HepG2 (cell line): ENCODE data around the gene TTC9. TPM values are rescaled to one million over a fixed set of nuclear protein-coding genes. Genes with fewer than 3 reads are reported as not detected.

ENCODE experiments used
- ATAC-seq: fragments of 200-7000 bp; cut with Tn5 transposase; 3 replicates; pipeline ENCODE4 v1.9.1; 2020; ENCODE audit warnings: mild to moderate bottlenecking, moderate library complexity
- BruUV-seq: library from RNA; stranded (reverse); fragments of 400-500 nt; replicated peaks from 2 replicates; lab custom pipeline; 2021; lab: Mats Ljungman, UMichigan
- CTCF ChIA-PET: fragments of 300-600 bp; formaldehyde crosslinking; extraction: SDS; loops from one replicate; lab custom pipeline; 2021; ENCODE audit warnings: low total read pairs, inconsistent platforms, low intra/inter-chr PET ratio; lab: Yijun Ruan, JAX
- POLR2A ChIA-PET: fragments of 350-600 bp; sonication (Branson Sonifier 250); formaldehyde crosslinking; loops from one replicate; lab custom pipeline; 2020; ENCODE audit warnings: antibody characterized with exemption, inconsistent platforms; lab: Yijun Ruan, JAX
- DNase-seq: peaks from one replicate; pipeline ENCODE4 v3.0.0-alpha.2; 2015; ENCODE audit warnings: low spot score
- FAIRE-seq: peaks from 3 replicates; lab custom pipeline; 2011; peaks lifted over from hg19 to GRCh38; lab: Jason Lieb, UNC
- H2AFZ ChIP-seq: one replicate; pipeline ENCODE4 v1.6.1; 2011; ENCODE audit warnings: low read length, inconsistent platforms
- H3K27ac ChIP-seq: fragments of 300-600 bp; 3 replicates; pipeline ENCODE4 v1.8.0; 2011; ENCODE audit warnings: mixed run types, mild to moderate bottlenecking, mixed read lengths, low read length, inconsistent platforms; ENCODE audit not compliant: insufficient read depth; ENCODE audit errors: extremely low read length
- H3K27me3 ChIP-seq, 2 experiments: fragments of 200-600 bp in 1 of 2; 2 replicates in 1 of 2; 3 replicates in 1 of 2; pipeline versions ENCODE4 v1.6.0 to v1.8.0; 2011; ENCODE audit warnings: low read length in 2 of 2, mild to moderate bottlenecking in 2 of 2, moderate library complexity in 2 of 2, inconsistent platforms in 1 of 2; ENCODE audit not compliant: insufficient read depth in 2 of 2, control insufficient read depth in 1 of 2
- H3K36me3 ChIP-seq, 2 experiments: fragments of 200-600 bp in 1 of 2; replicated peaks in 1 of 2; 2 replicates in 1 of 2; 3 replicates in 1 of 2; pipeline versions ENCODE4 v1.5.1 to v1.8.0; 2011; ENCODE audit warnings: low read length in 2 of 2, inconsistent platforms in 1 of 2; ENCODE audit not compliant: insufficient read depth in 2 of 2, control insufficient read depth in 1 of 2
- H3K4me1 ChIP-seq: 2 replicates; pipeline ENCODE4 v1.5.1; 2012; ENCODE audit warnings: low read length, inconsistent platforms; ENCODE audit not compliant: insufficient read depth
- H3K4me2 ChIP-seq: 2 replicates; pipeline ENCODE4 v1.6.0; 2011; ENCODE audit warnings: low read depth, low read length, inconsistent platforms
- H3K4me3 ChIP-seq, 3 experiments: fragments of 200-600 bp in 1 of 3; sonication (generic), shearing (Covaris generic) in 1 of 3; replicated peaks in 1 of 3; 2 replicates each; pipeline ENCODE4 v1.5.1; 2011 to 2016; ENCODE audit warnings: low read length in 3 of 3, inconsistent platforms in 2 of 3, low read depth in 2 of 3, mild to moderate bottlenecking in 2 of 3, control low read depth in 1 of 3, mixed read lengths in 1 of 3; ENCODE audit not compliant: insufficient read depth in 1 of 3
- H3K79me2 ChIP-seq: one replicate; pipeline ENCODE4 v1.6.1; 2011; ENCODE audit warnings: low read length, inconsistent platforms; ENCODE audit not compliant: insufficient read depth
- H3K9ac ChIP-seq: 2 replicates; pipeline ENCODE4 v1.6.0; 2011; ENCODE audit warnings: mild to moderate bottlenecking, low read depth, low read length, inconsistent platforms; ENCODE audit not compliant: insufficient read depth
- H3K9me3 ChIP-seq: 2 replicates; pipeline ENCODE4 v1.5.1; 2012; ENCODE audit warnings: mild to moderate bottlenecking, low read length
- H4K20me1 ChIP-seq: 2 replicates; pipeline ENCODE4 v1.6.0; 2011; ENCODE audit warnings: inconsistent platforms, mild to moderate bottlenecking, low read length, moderate library complexity; ENCODE audit not compliant: insufficient read depth
- CBX1 ChIP-seq: IDR thresholded peaks from one replicate; pipeline ENCODE4 v1.6.1; 2016; ENCODE audit warnings: antibody characterized with exemption, low read depth
- KDM4B ChIP-seq: sonication (generic); formaldehyde crosslinking; IDR thresholded peaks from 2 replicates; pipeline ENCODE4 v1.4.0; 2020; ENCODE audit warnings: missing genetic modification reagents
- LBX2 ChIP-seq: sonication (generic); formaldehyde crosslinking; IDR thresholded peaks from 2 replicates; pipeline ENCODE4 v1.5.0; 2020; ENCODE audit warnings: missing genetic modification reagents, mild to moderate bottlenecking, borderline replicate concordance
- MATR3 ChIP-seq: sonication (generic); formaldehyde crosslinking; IDR thresholded peaks from 2 replicates; pipeline ENCODE4 v1.4.0; 2020; ENCODE audit warnings: missing genetic modification reagents
- MED13 ChIP-seq: sonication (generic); formaldehyde crosslinking; IDR thresholded peaks from 2 replicates; pipeline ENCODE4 v1.5.0; 2020; ENCODE audit warnings: missing genetic modification reagents
- SIX4 ChIP-seq: sonication (generic); formaldehyde crosslinking; IDR thresholded peaks from 2 replicates; pipeline ENCODE4 v1.4.0; 2020; ENCODE audit warnings: missing genetic modification reagents
- TARDBP ChIP-seq: sonication (generic); formaldehyde crosslinking; IDR thresholded peaks from 2 replicates; pipeline ENCODE4 v1.8.0; 2022; ENCODE audit warnings: mild to moderate bottlenecking, missing genetic modification reagents
- UBTF ChIP-seq: sonication (generic); formaldehyde crosslinking; IDR thresholded peaks from 2 replicates; pipeline ENCODE4 v1.4.0; 2020; ENCODE audit warnings: mild to moderate bottlenecking, missing genetic modification reagents
- ZBTB26 ChIP-seq: IDR thresholded peaks from 2 replicates; pipeline ENCODE4 v1.6.1; 2016; ENCODE audit warnings: missing compliant biosample characterization, missing genetic modification reagents, borderline replicate concordance
- ZNF318 ChIP-seq: sonication (generic); formaldehyde crosslinking; IDR thresholded peaks from 2 replicates; pipeline ENCODE4 v1.4.0; 2020; ENCODE audit warnings: mild to moderate bottlenecking, missing genetic modification reagents
- ZNF547 ChIP-seq: sonication (generic); formaldehyde crosslinking; IDR thresholded peaks from 2 replicates; pipeline ENCODE4 v1.5.1; 2020; ENCODE audit warnings: mild to moderate bottlenecking, missing genetic modification reagents
- ZNF558 ChIP-seq: sonication (generic); formaldehyde crosslinking; IDR thresholded peaks from 2 replicates; pipeline ENCODE4 v1.9.0; 2022; ENCODE audit warnings: mild to moderate bottlenecking, missing genetic modification reagents, borderline replicate concordance
- WGBS: methylation state at CpG from one replicate; pipeline ENCODE4 v1.1.6; 2017; ENCODE audit warnings: low lambda C conversion rate; 5-methylcytosine and 5-hydroxymethylcytosine counted together
- in situ Hi-C: cut with HindIII; loops from 2 replicates; pipeline ENCODE4 v1.10.0; 2017; ENCODE audit warnings: low pct_unique_long_range_greater_than_20kb; ENCODE audit not compliant: extremely low pct_ligation_motif_present
- intact Hi-C: fragments of 100-400 bp; cut with micrococcal nuclease; formaldehyde crosslinking; loops from one replicate; pipeline ENCODE4 v1.10.0; 2022; ENCODE audit not compliant: unreplicated experiment
- polyA plus RNA-seq, 8 experiments: library from polyadenylated mRNA; depleted of rRNA in 3 of 8; stranded (reverse) in 7 of 8; unstranded in 1 of 8; fragments of >200 nt; fragmentation: Illumina TruSeq in 4 of 8; extraction: Trizol in 4 of 8; gene quantifications; 2 replicates each; pipeline versions ENCODE4 v1.2.1 to v1.2.3, GENCODE V29; 2011 to 2016; ENCODE audit warnings: low read depth in 4 of 8, missing spikeins in 1 of 8, mixed read lengths in 1 of 8; ENCODE audit not compliant: insufficient read depth in 1 of 8
- total RNA-seq, 5 experiments: library from RNA; depleted of rRNA; stranded (reverse); fragments of >200 nt; fragmentation: Illumina TruSeq; extraction: Trizol; gene quantifications; 2 replicates each; pipeline ENCODE4 v1.2.3, GENCODE V29; 2016; ENCODE audit warnings: low read depth in 1 of 5

The TTC9 gene
- total and polyA plus RNA-seq, 2 of the 13 experiments (the other 11 are each of a cell fraction or from before 2014, with no cell fraction given) = 0.13 to 0.30 TPM

DNA sequence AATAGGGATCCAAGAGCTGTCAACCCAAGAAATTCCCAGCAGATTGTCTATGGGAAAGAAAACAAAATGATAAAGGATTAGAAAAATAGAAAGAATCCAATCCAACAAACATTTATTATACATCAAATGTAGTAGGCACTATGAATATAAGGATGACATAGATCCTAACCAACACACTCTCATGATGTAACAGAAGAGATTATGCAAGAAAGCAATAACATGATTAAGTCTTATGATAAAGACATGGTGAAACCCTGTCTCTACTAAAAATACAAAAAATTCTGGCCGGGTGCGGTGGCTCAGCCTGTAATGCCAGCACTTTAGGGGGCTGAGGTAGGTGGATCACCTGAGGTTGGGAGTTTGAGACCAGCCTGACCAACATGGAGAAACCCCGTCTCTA, 44.0 kb upstream of the TTC9 start:
- ATAC-seq (no peak), DNase-seq (no peak), FAIRE-seq (no peak)
- CTCF ChIA-PET = no interaction called here
- Histone ChIP-seq H3K36me3 (peaks cover 15 to 38% of the 10 kb centered on the region in 2 experiments), H2AFZ (no peak overlapping the region), H3K4me2 (no peak overlapping the region; the same call in 1 of the 2 replicates), H3K4me3 (no peak overlapping the region), H4K20me1 (no peaks in the 10 kb centered on the region; the same call in 1 of the 2 replicates), H3K9me3 (no peaks in the 10 kb centered on the region), H3K27ac (no peak overlapping the region), H3K27me3 (peaks cover 0 to 7% of the 10 kb centered on the region in 2 experiments; a peak in 1 of 5 replicates), H3K4me1 (peaks cover 23% of the 10 kb centered on the region), H3K79me2 (peaks cover 50% of the 10 kb centered on the region), H3K9ac (no peak overlapping the region)
- 95% methylated on average over 3 of the region's 3 CpGs for WGBS
- intact Hi-C loops = no loop called here
- in situ Hi-C loops = no loop called here
- POLR2A ChIA-PET = no interaction called here
- no TSS peak for BruUV-seq
- TF ChIP-seq ZBTB26 (CRISPR knock-in tag) = no peak
- TF ChIP-seq UBTF (CRISPR knock-in tag) = no peak
- no peak for TF ChIP-seq TARDBP (CRISPR knock-in tag)
- TF ChIP-seq MATR3 (CRISPR knock-in tag) = no peak
- TF ChIP-seq ZNF547 (CRISPR knock-in tag) = no peak
- no peak for TF ChIP-seq LBX2 (CRISPR knock-in tag)
- no peak for TF ChIP-seq ZNF318 (CRISPR knock-in tag)
- TF ChIP-seq MED13 = no peak
- TF ChIP-seq SIX4 (CRISPR knock-in tag) = no peak
- no peak for TF ChIP-seq KDM4B
- TF ChIP-seq CBX1 = no peak
- TF ChIP-seq ZNF558 = no peak
